Activated naive CD4-positive, alpha-beta T cell treated with anti-CD3 and anti-CD28 coated beads for 36 hours (primary cell): ENCODE measurements around the gene FAN1. TPM values are rescaled to one million over a fixed set of nuclear protein-coding genes. Genes with fewer than 3 reads are reported as not detected.
"Not testable (repeated sequence)": the region's sequence is repeated elsewhere in the genome, so short reads cannot be mapped to it uniquely, and the experiment has no call there.

Experiments
- CTCF ChIA-PET: fragments of 350-600 bp; sonication (Branson Sonifier 250); formaldehyde crosslinking; loops from one replicate; lab custom pipeline; 2021; ENCODE audit warnings: antibody characterized with exemption; lab: Charles Lee
- DNase-seq: peaks from one replicate; pipeline ENCODE4 v3.0.0-alpha.2; 2020
- H3K27ac Mint-ChIP-seq: one replicate; pipeline ENCODE4 v1.8.0; 2021; ENCODE audit warnings: mild to moderate bottlenecking, mixed read lengths
- H3K27me3 Mint-ChIP-seq: one replicate; pipeline ENCODE4 v1.8.0; 2021; ENCODE audit warnings: low read depth, mixed read lengths
- H3K36me3 Mint-ChIP-seq: one replicate; pipeline ENCODE4 v1.8.0; 2021; ENCODE audit warnings: low read depth, mixed read lengths
- H3K4me1 Mint-ChIP-seq: one replicate; pipeline ENCODE4 v1.8.0; 2021; ENCODE audit warnings: low read depth, mixed read lengths
- H3K4me3 Mint-ChIP-seq: one replicate; pipeline ENCODE4 v1.8.0; 2021; ENCODE audit warnings: mild to moderate bottlenecking, moderate library complexity, mixed read lengths
- H3K9me3 Mint-ChIP-seq: one replicate; pipeline ENCODE4 v1.8.0; 2021; ENCODE audit warnings: mixed read lengths
- intact Hi-C: fragments of 100-400 bp; cut with micrococcal nuclease; formaldehyde crosslinking; loops from one replicate; pipeline ENCODE4 v1.15.1; 2023
- total RNA-seq, 2 experiments: library from RNA; stranded (reverse); gene quantifications; one replicate each; pipeline ENCODE4 v1.2.3, GENCODE V29; 2021

Gene FAN1
- total RNA-seq = 10 to 100 TPM; 13.8 to 14.5 TPM

- Mint-ChIP-seq H3K27me3 (no peaks in the 10 kb centered on the region), H3K9me3 (peaks cover 3% of the 10 kb centered on the region), H3K4me1 (peaks cover 30% of the 10 kb centered on the region), H3K27ac (peak within 1 kb of the TSS; percentile 74), H3K36me3 (peaks cover 22% of the 10 kb centered on the region), H3K4me3 (peak within 1 kb of the TSS; percentile 86)
- CTCF ChIA-PET = interaction anchor here (1.1 to 2.4 kb wide), 3 partner anchors 9 to 226 kb away, joined by 3 to 8 read pairs (median 6); no protein-coding TSS in a partner anchor
- intact Hi-C loops = loop anchor here (1.0 to 5.0 kb wide), 3 partner anchors 88 to 584 kb away; partner anchors contain the start of gene MTMR10
- peak; percentile 89 for DNase-seq
Measured at GRCh38 chr15:30903497-30904187, at the start of gene FAN1. Gene FAN1 (plus strand): TSS chr15:30903915. CDS start chr15:30904664, 749 bp downstream.

- no peaks in the 10 kb centered on the region for H3K36me3 Mint-ChIP-seq
- CTCF ChIA-PET = interaction anchor here (0.7 to 2.2 kb wide), 14 partner anchors 11 to 270 kb away, joined by 3 to 11 read pairs (median 4); no protein-coding TSS in a partner anchor
Measured at GRCh38 chr15:30859091-30859874, 44.4 kb upstream of the FAN1 start.

GRCh38 chr15:30865257-30865656 is 38.5 kb upstream of the FAN1 start:
- H3K9me3 Mint-ChIP-seq = no peaks in the 10 kb centered on the region

More at GRCh38 chr15:30859091-30859874, 44.4 kb upstream of the FAN1 start:
- H3K4me3 Mint-ChIP-seq = no peak overlapping the region
- H3K9me3 Mint-ChIP-seq = peaks cover 2% of the 10 kb centered on the region
- DNase-seq = peak; percentile 20
- intact Hi-C loops = no loop called here
- H3K27me3 Mint-ChIP-seq = peaks cover 2% of the 10 kb centered on the region
- no peak overlapping the region for H3K27ac Mint-ChIP-seq
- no peaks in the 10 kb centered on the region for H3K4me1 Mint-ChIP-seq

GRCh38 chr15:30870681-30871080 is 33.0 kb upstream of the FAN1 start:
- intact Hi-C loops = no loop called here
- Mint-ChIP-seq H3K4me3 (no peak overlapping the region), H3K36me3 (no peaks in the 10 kb centered on the region), H3K9me3 (no peaks in the 10 kb centered on the region), H3K27ac (no peak overlapping the region), H3K4me1 (peaks cover 4% of the 10 kb centered on the region), H3K27me3 (no peaks in the 10 kb centered on the region)
- DNase-seq = no peak
- CTCF ChIA-PET = no interaction called here

More at GRCh38 chr15:30865257-30865656, 38.5 kb upstream of the FAN1 start:
- Mint-ChIP-seq H3K36me3 (no peaks in the 10 kb centered on the region), H3K27ac (no peak overlapping the region), H3K27me3 (no peaks in the 10 kb centered on the region), H3K4me1 (no peaks in the 10 kb centered on the region), H3K4me3 (no peak overlapping the region)
- intact Hi-C loops = no loop called here
- no peak for DNase-seq
- CTCF ChIA-PET = no interaction called here

- no peak overlapping the region for H3K27ac Mint-ChIP-seq
- no peaks in the 10 kb centered on the region for H3K36me3 Mint-ChIP-seq
- no peak overlapping the region for H3K4me3 Mint-ChIP-seq
- no peaks in the 10 kb centered on the region for H3K9me3 Mint-ChIP-seq
- no peaks in the 10 kb centered on the region for H3K27me3 Mint-ChIP-seq
- H3K4me1 Mint-ChIP-seq = peaks cover 4% of the 10 kb centered on the region
- DNase-seq = peak; percentile 6
- CTCF ChIA-PET = interaction anchor here (1.1 kb wide), 1 partner anchor 14 kb away, joined by 4 read pairs; no protein-coding TSS in a partner anchor
- intact Hi-C loops = no loop called here
Measured at GRCh38 chr15:30872341-30872748, 31.4 kb upstream of the FAN1 start.

- Mint-ChIP-seq H3K4me3 (no peak overlapping the region), H3K4me1 (peaks cover 4% of the 10 kb centered on the region), H3K9me3 (no peaks in the 10 kb centered on the region), H3K36me3 (no peaks in the 10 kb centered on the region), H3K27me3 (peaks cover 2% of the 10 kb centered on the region), H3K27ac (no peak overlapping the region)
- no peak for DNase-seq
- CTCF ChIA-PET = no interaction called here
- intact Hi-C loops = no loop called here
Measured at GRCh38 chr15:30877070-30877469, 26.6 kb upstream of the FAN1 start.

- no peaks in the 10 kb centered on the region for H3K9me3 Mint-ChIP-seq
- peaks cover 4% of the 10 kb centered on the region for H3K4me1 Mint-ChIP-seq
- CTCF ChIA-PET = interaction anchor here (1.1 kb wide), 1 partner anchor 16 kb away, joined by 3 read pairs; no protein-coding TSS in a partner anchor
- H3K36me3 Mint-ChIP-seq = no peaks in the 10 kb centered on the region
- intact Hi-C loops = no loop called here
- H3K27me3 Mint-ChIP-seq = peaks cover 5% of the 10 kb centered on the region
- no peak overlapping the region for H3K27ac Mint-ChIP-seq
- no peak overlapping the region for H3K4me3 Mint-ChIP-seq
- no peak for DNase-seq
Measured at GRCh38 chr15:30878515-30878914, 25.2 kb upstream of the FAN1 start.

- intact Hi-C loops = no loop called here
- Mint-ChIP-seq H3K27me3 (peaks cover 5% of the 10 kb centered on the region), H3K36me3 (no peaks in the 10 kb centered on the region), H3K27ac (no peak overlapping the region), H3K4me1 (peaks cover 4% of the 10 kb centered on the region), H3K4me3 (no peak overlapping the region), H3K9me3 (no peaks in the 10 kb centered on the region)
- DNase-seq = peak; percentile 29
- CTCF ChIA-PET = no interaction called here
Measured at GRCh38 chr15:30882849-30883433, 20.8 kb upstream of the FAN1 start.

- H3K4me3 Mint-ChIP-seq, H3K27me3 Mint-ChIP-seq, DNase-seq, H3K9me3 Mint-ChIP-seq, H3K4me1 Mint-ChIP-seq, H3K27ac Mint-ChIP-seq, intact Hi-C loops, H3K36me3 Mint-ChIP-seq: not testable (repeated sequence)
- CTCF ChIA-PET = interaction anchor here (0.6 kb wide), 1 partner anchor 12 kb away, joined by 4 read pairs; no protein-coding TSS in a partner anchor
Measured at GRCh38 chr15:30883666-30884065, 20.0 kb upstream of the FAN1 start.

GRCh38 chr15:30885814-30886213 is 17.9 kb upstream of the FAN1 start:
- no peak overlapping the region for H3K27ac Mint-ChIP-seq
- no peak for DNase-seq
- H3K9me3 Mint-ChIP-seq = no peaks in the 10 kb centered on the region
- no peaks in the 10 kb centered on the region for H3K36me3 Mint-ChIP-seq
- H3K4me3 Mint-ChIP-seq = no peak overlapping the region
- CTCF ChIA-PET = interaction anchor here (0.6 kb wide), 1 partner anchor 84 kb away, joined by 5 read pairs; no protein-coding TSS in a partner anchor
- peaks cover 5% of the 10 kb centered on the region for H3K27me3 Mint-ChIP-seq
- intact Hi-C loops = no loop called here
- H3K4me1 Mint-ChIP-seq = peaks cover 4% of the 10 kb centered on the region

- Mint-ChIP-seq H3K9me3 (no peaks in the 10 kb centered on the region), H3K4me3 (no peak overlapping the region), H3K4me1 (peaks cover under 1% of the 10 kb centered on the region), H3K36me3 (no peaks in the 10 kb centered on the region), H3K27ac (no peak overlapping the region), H3K27me3 (peaks cover 1% of the 10 kb centered on the region)
- CTCF ChIA-PET = no interaction called here
- intact Hi-C loops = no loop called here
- no peak for DNase-seq
Measured at GRCh38 chr15:30889196-30889595, 14.5 kb upstream of the FAN1 start.
